Neuronal stem cell (in vitro differentiated cells): ENCODE measurements around the gene DCTN1.

Experiments
- DNase-seq: peaks from one replicate; pipeline ENCODE4 v3.0.0-alpha.2; 2013; ENCODE audit warnings: low spot score
- H2AFZ ChIP-seq: one replicate; pipeline ENCODE4 v1.6.1; 2013; ENCODE audit warnings: mild to moderate bottlenecking, low read length, inconsistent platforms
- H2AK5ac ChIP-seq: 2 replicates; pipeline ENCODE4 v1.6.1; 2013; ENCODE audit warnings: low read depth, mild to moderate bottlenecking, inconsistent platforms, low read length, moderate library complexity, mixed read lengths
- H2BK120ac ChIP-seq: 2 replicates; pipeline ENCODE4 v1.6.1; 2013; ENCODE audit warnings: low read depth, mild to moderate bottlenecking, inconsistent platforms, low read length, moderate library complexity, mixed read lengths
- H2BK12ac ChIP-seq: one replicate; pipeline ENCODE4 v1.6.1; 2013; ENCODE audit warnings: low read length, inconsistent platforms
- H2BK15ac ChIP-seq: 2 replicates; pipeline ENCODE4 v1.6.1; 2013; ENCODE audit warnings: mild to moderate bottlenecking, low read length, inconsistent platforms, mixed read lengths
- H2BK5ac ChIP-seq: one replicate; pipeline ENCODE4 v1.6.1; 2013; ENCODE audit warnings: inconsistent platforms, mild to moderate bottlenecking, low read length, moderate library complexity
- H3K14ac ChIP-seq: one replicate; pipeline ENCODE4 v1.6.1; 2013; ENCODE audit warnings: low read length, inconsistent platforms
- H3K18ac ChIP-seq: 2 replicates; pipeline ENCODE4 v1.6.1; 2013; ENCODE audit warnings: low read length, inconsistent platforms
- H3K23ac ChIP-seq: 2 replicates; pipeline ENCODE4 v1.6.1; 2013; ENCODE audit warnings: low read depth, mild to moderate bottlenecking, mixed read lengths, low read length, inconsistent platforms; ENCODE audit not compliant: poor library complexity
- H3K27ac ChIP-seq: replicated peaks from 3 replicates; pipeline ENCODE4 v1.5.1; 2013; ENCODE audit warnings: low read length, inconsistent platforms
- H3K27me3 ChIP-seq, 3 experiments: 2 replicates each; pipeline ENCODE4 v1.6.1; 2013; ENCODE audit warnings: low read length in 3 of 3, mild to moderate bottlenecking in 2 of 3, inconsistent platforms in 1 of 3, low read depth in 1 of 3, mixed read lengths in 1 of 3, moderate library complexity in 1 of 3; ENCODE audit not compliant: control insufficient read depth in 3 of 3, insufficient read depth in 3 of 3
- H3K36me3 ChIP-seq, 2 donors: replicated peaks in 1 of 2; 2 replicates each; pipeline ENCODE4 v1.6.1; 2013; ENCODE audit warnings: low read length in 2 of 2; ENCODE audit not compliant: control insufficient read depth in 2 of 2, insufficient read depth in 2 of 2
- H3K4ac ChIP-seq: 2 replicates; pipeline ENCODE4 v1.6.1; 2013; ENCODE audit warnings: inconsistent platforms, mild to moderate bottlenecking, low read length, moderate library complexity
- H3K4me1 ChIP-seq, 2 donors: 1 replicate in 1 of 2; 2 replicates in 1 of 2; pipeline ENCODE4 v1.6.1; 2013; ENCODE audit warnings: low read length in 2 of 2, low read depth in 1 of 2; ENCODE audit not compliant: control insufficient read depth in 2 of 2, insufficient read depth in 1 of 2
- H3K4me2 ChIP-seq: one replicate; pipeline ENCODE4 v1.6.1; 2013; ENCODE audit warnings: mild to moderate bottlenecking, low read length, inconsistent platforms; ENCODE audit not compliant: insufficient read depth, poor library complexity, severe bottlenecking
- H3K4me3 ChIP-seq, 2 donors: 2 replicates each; pipeline ENCODE4 v1.5.1; 2013; ENCODE audit warnings: low read length in 2 of 2, mild to moderate bottlenecking in 2 of 2, inconsistent platforms in 1 of 2, moderate library complexity in 1 of 2
- H3K79me1 ChIP-seq: one replicate; pipeline ENCODE4 v1.6.1; 2013; ENCODE audit warnings: low read depth, mild to moderate bottlenecking, inconsistent platforms, low read length, moderate library complexity
- H3K9ac ChIP-seq: one replicate; pipeline ENCODE4 v1.6.1; 2013; ENCODE audit warnings: mild to moderate bottlenecking, low read depth, low read length, inconsistent platforms; ENCODE audit not compliant: poor library complexity
- H3K9me3 ChIP-seq, 2 donors: replicated peaks in 1 of 2; 2 replicates each; pipeline versions ENCODE3 to v1.6.1; 2013; ENCODE audit warnings: low read length in 2 of 2, mild to moderate bottlenecking in 2 of 2, inconsistent platforms in 1 of 2, low read depth in 1 of 2, mixed read lengths in 1 of 2, moderate library complexity in 1 of 2; ENCODE audit not compliant: control insufficient read depth in 2 of 2, insufficient read depth in 1 of 2
- H4K8ac ChIP-seq: one replicate; pipeline ENCODE4 v1.6.1; 2013; ENCODE audit warnings: low read depth, mild to moderate bottlenecking, inconsistent platforms, low read length, moderate library complexity
- H4K91ac ChIP-seq: one replicate; pipeline ENCODE4 v1.6.1; 2013; ENCODE audit warnings: low read length, low read depth, mild to moderate bottlenecking, inconsistent platforms; ENCODE audit not compliant: poor library complexity
- WGBS, 2 donors: extraction: QIAGEN DNeasy Blood & Tissue Kit; methylation state at CpG; one replicate each; pipeline ENCODE4 v1.1.7; 2013; ENCODE audit warnings: missing lambda C conversion rate in 2 of 2, mixed read lengths in 1 of 2; ENCODE audit not compliant: insufficient read length in 2 of 2, insufficient replicate concordance in 1 of 2; ENCODE audit errors: extremely low coverage in 2 of 2; 5-methylcytosine and 5-hydroxymethylcytosine counted together

The DCTN1 gene

GRCh38 chr2:74375838-74376237 lies 4.3 kb downstream of the DCTN1 start:
- Histone ChIP-seq H3K36me3 (peaks cover 24 to 44% of the 10 kb centered on the region in 2 donors), H3K4ac (no peak overlapping the region), H3K9ac (no peak overlapping the region), H3K14ac (no peak overlapping the region), H2BK15ac (no peak overlapping the region), H3K18ac (no peak overlapping the region), H3K4me1 (peaks cover 26 to 28% of the 10 kb centered on the region in 2 donors), H2AK5ac (no peak overlapping the region), H3K4me2 (no peak overlapping the region), H4K91ac (no peak overlapping the region), H3K4me3 (no peak overlapping the region), H2AFZ (no peak overlapping the region), H2BK5ac (no peak overlapping the region), H4K8ac (no peak overlapping the region), H3K23ac (no peak overlapping the region), H2BK120ac (no peak overlapping the region), H3K27me3 (no peaks in the 10 kb centered on the region), H3K79me1 (peaks cover 30% of the 10 kb centered on the region), H3K27ac (no peak overlapping the region), H3K9me3 (no peaks in the 10 kb centered on the region), H2BK12ac (no peak overlapping the region)
- WGBS, 2 donors: no CpG with 5 or more reads among the region's 2 CpGs
- no peak for DNase-seq

DNA sequence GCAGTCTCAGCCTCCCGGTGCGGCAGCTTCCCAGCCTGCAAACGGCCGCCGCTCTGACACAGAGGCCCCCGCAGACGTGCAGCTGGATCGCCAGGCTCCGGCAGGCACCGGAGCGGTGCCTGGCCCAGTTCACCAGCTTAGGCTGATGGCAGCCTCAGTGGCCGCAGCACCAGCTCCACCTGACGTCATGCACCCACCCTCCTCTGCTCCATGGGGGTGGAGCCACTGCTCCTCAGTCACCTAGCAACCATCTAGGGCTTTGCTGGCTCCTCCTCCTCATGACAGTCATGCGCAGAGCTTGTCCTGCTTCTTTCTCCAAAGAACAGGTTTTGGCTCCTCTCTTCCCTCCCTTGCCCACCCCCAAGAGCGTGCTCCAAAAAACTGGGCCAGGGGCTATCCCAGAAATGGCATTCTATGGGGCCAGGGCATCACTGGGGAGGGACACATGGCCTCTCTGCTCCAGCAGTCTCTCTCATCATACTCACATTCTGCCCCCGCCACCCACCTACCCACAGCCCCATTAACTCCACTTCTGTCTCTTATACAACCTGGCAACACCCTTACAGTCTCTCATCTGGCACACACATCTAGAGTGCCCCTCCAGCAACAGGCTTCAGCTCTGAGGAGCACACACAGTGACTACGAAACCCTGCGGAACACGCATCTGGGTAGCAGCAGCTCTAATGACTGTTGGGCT lies 5.5 kb downstream of the DCTN1 start:
- Histone ChIP-seq H3K27me3 (no peaks in the 10 kb centered on the region), H2BK5ac (no peak overlapping the region), H2BK12ac (no peak overlapping the region), H3K9ac (peak overlapping the region; percentile 85), H3K79me1 (peaks cover 27% of the 10 kb centered on the region), H2AK5ac (no peak overlapping the region), H3K18ac (peak overlapping the region; percentile 81), H3K23ac (no peak overlapping the region), H3K27ac (peak overlapping the region; percentile 50), H3K4me3 (peak overlapping the region; percentile 41 to 83), H3K9me3 (no peaks in the 10 kb centered on the region), H3K4ac (no peak overlapping the region), H2AFZ (peak overlapping the region; percentile 64), H4K91ac (no peak overlapping the region), H3K36me3 (peaks cover 36 to 56% of the 10 kb centered on the region in 2 donors), H3K4me1 (peaks cover 19 to 21% of the 10 kb centered on the region in 2 donors), H2BK120ac (no peak overlapping the region), H4K8ac (peak overlapping the region; percentile 17), H2BK15ac (no peak overlapping the region), H3K4me2 (peak overlapping the region; percentile 82), H3K14ac (no peak overlapping the region)
- WGBS, 2 donors: no CpG with 5 or more reads among the region's 19 CpGs
- peak; percentile 78 for DNase-seq

GRCh38 chr2:74373985-74374384 lies 6.1 kb downstream of the DCTN1 start:
- Histone ChIP-seq H3K14ac (no peak overlapping the region), H2AK5ac (no peak overlapping the region), H3K4ac (no peak overlapping the region), H2BK5ac (no peak overlapping the region), H3K79me1 (peaks cover 22% of the 10 kb centered on the region), H3K9ac (peak overlapping the region; percentile 85), H3K36me3 (peaks cover 40 to 63% of the 10 kb centered on the region in 2 donors), H2BK12ac (no peak overlapping the region), H3K4me1 (peaks cover 17% of the 10 kb centered on the region in 2 donors), H3K18ac (peak overlapping the region; percentile 81), H2AFZ (peak overlapping the region; percentile 64), H3K4me2 (peak overlapping the region; percentile 82), H4K8ac (peak overlapping the region; percentile 17), H2BK15ac (no peak overlapping the region), H2BK120ac (no peak overlapping the region), H3K4me3 (peak overlapping the region; percentile 41 to 83), H3K23ac (no peak overlapping the region), H3K27ac (no peak overlapping the region), H4K91ac (no peak overlapping the region), H3K9me3 (no peaks in the 10 kb centered on the region), H3K27me3 (no peaks in the 10 kb centered on the region)
- no peak for DNase-seq
- WGBS, 2 donors: no CpG with 5 or more reads among the region's 8 CpGs

DNA sequence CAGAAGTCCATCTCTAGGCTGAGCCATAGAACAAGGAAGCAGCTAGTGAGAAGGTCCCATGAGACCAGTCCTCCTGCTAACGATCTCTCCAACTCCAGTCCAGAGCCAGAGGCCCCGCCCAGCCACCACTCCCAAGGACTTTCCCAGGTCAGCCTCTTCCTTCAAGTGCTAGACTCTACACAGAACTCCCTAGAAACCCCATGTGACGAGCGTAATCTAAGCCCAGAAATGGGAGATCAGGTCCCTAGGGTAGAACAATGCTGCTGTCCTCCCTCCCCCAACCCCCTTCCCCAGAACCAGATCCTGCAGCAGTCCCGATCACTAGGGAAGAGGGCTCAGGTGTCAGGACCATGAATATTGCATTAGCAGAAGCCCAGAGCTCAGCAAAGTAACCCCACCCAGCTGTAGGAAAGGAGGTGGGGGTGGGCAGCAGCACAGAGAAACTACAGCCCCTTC lies 6.9 kb downstream of the DCTN1 start:
- H3K4me1 ChIP-seq: peaks cover 17% of the 10 kb centered on the region in 2 donors
- no CpG with 5 or more reads among the region's 5 CpGs for WGBS, 2 donors
- no peak for DNase-seq
- no peak overlapping the region for H3K4ac ChIP-seq
- no peak overlapping the region for H2BK12ac ChIP-seq
- no peak overlapping the region for H3K4me3 ChIP-seq
- H3K14ac ChIP-seq: no peak overlapping the region
- H3K27ac ChIP-seq: no peak overlapping the region
- no peak overlapping the region for H2BK15ac ChIP-seq
- H4K8ac ChIP-seq: no peak overlapping the region
- no peak overlapping the region for H2AK5ac ChIP-seq
- peaks cover 0 to 2% of the 10 kb centered on the region in 2 donors for H3K9me3 ChIP-seq
- no peak overlapping the region for H3K9ac ChIP-seq
- peaks cover 20% of the 10 kb centered on the region for H3K79me1 ChIP-seq
- no peak overlapping the region for H2BK120ac ChIP-seq
- H3K27me3 ChIP-seq: no peaks in the 10 kb centered on the region
- no peak overlapping the region for H3K23ac ChIP-seq
- no peak overlapping the region for H3K18ac ChIP-seq
- H3K4me2 ChIP-seq: no peak overlapping the region
- H2BK5ac ChIP-seq: no peak overlapping the region
- H4K91ac ChIP-seq: no peak overlapping the region
- no peak overlapping the region for H2AFZ ChIP-seq
- H3K36me3 ChIP-seq: peaks cover 47 to 70% of the 10 kb centered on the region in 2 donors
